ENCODE data around the gene FMNL2.

FMNL2 gene

GRCh38 chr2:152613235-152613634 is 278.3 kb downstream of the FMNL2 start:
- DNase-seq (ENCODE audit: low read depth), result no peak

GRCh38 chr2:152615177-152615576 is 280.2 kb downstream of the FMNL2 start:
- DNase-seq (ENCODE audit: low read depth), result no peak

GRCh38 chr2:152617456-152618192 is 282.6 kb downstream of the FMNL2 start:
- DNase-seq (ENCODE audit: low read depth), result no peak

- no peak for DNase-seq (ENCODE audit: low read depth)
Measured at GRCh38 chr2:152618193-152618564, 283.2 kb downstream of the FMNL2 start.

GRCh38 chr2:152620208-152620607 is 285.2 kb downstream of the FMNL2 start:
- DNase-seq (ENCODE audit: low read depth), result no peak

GRCh38 chr2:152620985-152621384 is 286.0 kb downstream of the FMNL2 start:
- no peak for DNase-seq (ENCODE audit: low read depth)

- no peak for DNase-seq (ENCODE audit: low read depth)
Measured at GRCh38 chr2:152622219-152622618, 287.2 kb downstream of the FMNL2 start.

GRCh38 chr2:152623076-152623740 is 288.2 kb downstream of the FMNL2 start:
- no peak for DNase-seq (ENCODE audit: low read depth)

- no peak for DNase-seq (ENCODE audit: low read depth)
Measured at GRCh38 chr2:152623775-152624174, 288.8 kb downstream of the FMNL2 start.

GRCh38 chr2:152624805-152625204 is 289.8 kb downstream of the FMNL2 start:
- no peak for DNase-seq (ENCODE audit: low read depth)

- DNase-seq (ENCODE audit: low read depth), result no peak
Measured at GRCh38 chr2:152626911-152627339, 292.0 kb downstream of the FMNL2 start.

GRCh38 chr2:152627351-152627957 is 292.5 kb downstream of the FMNL2 start:
- no peak for DNase-seq (ENCODE audit: low read depth)

- no peak for DNase-seq (ENCODE audit: low read depth)
Measured at GRCh38 chr2:152629202-152629601, 294.2 kb downstream of the FMNL2 start.

GRCh38 chr2:152630466-152630865 is 295.5 kb downstream of the FMNL2 start:
- DNase-seq (ENCODE audit: low read depth), result no peak

- DNase-seq (ENCODE audit: low read depth), result no peak
Measured at GRCh38 chr2:152632736-152633135, 297.8 kb downstream of the FMNL2 start.

GRCh38 chr2:152635635-152636298 is 300.8 kb downstream of the FMNL2 start:
- DNase-seq (ENCODE audit: low read depth), result peak; percentile 41

GRCh38 chr2:152637251-152637650 is 302.3 kb downstream of the FMNL2 start:
- no peak for DNase-seq (ENCODE audit: low read depth)

- no peak for DNase-seq (ENCODE audit: low read depth)
Measured at GRCh38 chr2:152638056-152638455, 303.1 kb downstream of the FMNL2 start.

GRCh38 chr2:152638590-152638989 is 303.6 kb downstream of the FMNL2 start:
- DNase-seq (ENCODE audit: low read depth), result no peak

GRCh38 chr2:152644189-152644873 is 309.4 kb downstream of the FMNL2 start:
- no peak for DNase-seq (ENCODE audit: low read depth)

GRCh38 chr2:152646264-152646663 is 311.3 kb downstream of the FMNL2 start:
- no peak for DNase-seq (ENCODE audit: low read depth)

GRCh38 chr2:152646775-152647174 is 311.8 kb downstream of the FMNL2 start:
- DNase-seq (ENCODE audit: low read depth), result no peak
